ENCODE measurements around the gene ENTPD6.

DNA sequence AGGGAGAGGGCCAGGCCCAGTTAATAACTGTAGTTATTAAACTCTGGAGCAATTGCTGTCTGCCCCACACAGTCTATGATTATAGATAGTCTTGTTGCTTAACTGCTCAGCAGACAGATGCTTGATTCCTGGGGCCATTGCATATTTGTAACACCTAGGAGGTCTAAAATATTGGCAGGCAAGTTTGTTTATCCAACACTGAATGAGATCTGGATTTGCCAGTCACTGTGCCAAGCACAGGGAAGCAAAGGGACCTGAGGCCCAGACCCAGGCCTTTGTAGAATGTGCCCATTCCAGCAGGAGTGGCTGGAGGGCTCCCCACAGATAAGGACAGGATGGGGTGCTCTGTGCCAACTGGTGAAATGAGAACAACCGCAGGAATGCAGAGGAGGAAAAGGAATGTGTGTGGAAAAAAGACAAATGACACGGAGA is 17.6 kb upstream of the ENTPD6 start:
- TF ChIP-seq FOXA1 (IDR thresholded peaks at IDR 0.05) (no peak), TARDBP (IDR thresholded peaks at IDR 0.05) (no peak), CTBP1 (IDR thresholded peaks at IDR 0.05; ENCODE audit: borderline replicate concordance) (no peak), ELF4 (IDR thresholded peaks at IDR 0.05) (no peak), HDGF (IDR thresholded peaks at IDR 0.05; ENCODE audit: borderline replicate concordance) (no peak), SUZ12 (IDR thresholded peaks at IDR 0.05) (no peak)

All from HEK293T (cell line).